GM18907 (cell line): ENCODE results near the gene FGD3.
"Not testable (repeated sequence)": the region's sequence is repeated elsewhere in the genome, so short reads cannot be mapped to it uniquely, and the experiment has no call there.

Source experiments
- ATAC-seq: cut with Tn5 transposase; IDR thresholded peaks from one replicate; pipeline ENCODE4 v1.9.1; 2021; ENCODE audit warnings: mild to moderate bottlenecking, moderate library complexity; ENCODE audit not compliant: unreplicated experiment

FGD3 gene

GRCh38 chr9:93004561-93004960 lies 57.2 kb downstream of the FGD3 start:
- no peak for ATAC-seq

GRCh38 chr9:93005876-93006275 lies 58.6 kb downstream of the FGD3 start:
- no peak for ATAC-seq

- no peak for ATAC-seq
Observed at GRCh38 chr9:93007529-93008058, 60.3 kb downstream of the FGD3 start.

- no peak for ATAC-seq
Observed at GRCh38 chr9:93008457-93008856, 61.1 kb downstream of the FGD3 start.

- no peak for ATAC-seq
Observed at GRCh38 chr9:93009337-93010015, 62.2 kb downstream of the FGD3 start.

GRCh38 chr9:93010056-93010455 lies 62.7 kb downstream of the FGD3 start:
- no peak for ATAC-seq

- no peak for ATAC-seq
Observed at GRCh38 chr9:93010704-93011103, 63.4 kb downstream of the FGD3 start.

- no peak for ATAC-seq
Observed at GRCh38 chr9:93011114-93011513, 63.8 kb downstream of the FGD3 start.

- no peak for ATAC-seq
Observed at GRCh38 chr9:93012963-93013855, 65.9 kb downstream of the FGD3 start.

GRCh38 chr9:93013856-93014582 lies 66.7 kb downstream of the FGD3 start:
- no peak for ATAC-seq

GRCh38 chr9:93015190-93015589 lies 67.9 kb downstream of the FGD3 start:
- ATAC-seq = not testable (repeated sequence)

GRCh38 chr9:93017621-93018020 lies 70.3 kb downstream of the FGD3 start:
- no peak for ATAC-seq

- ATAC-seq = no peak
Observed at GRCh38 chr9:93020151-93020550, 72.8 kb downstream of the FGD3 start.

- no peak for ATAC-seq
Observed at GRCh38 chr9:93020771-93021670, 73.7 kb downstream of the FGD3 start.

GRCh38 chr9:93022066-93022465 lies 74.7 kb downstream of the FGD3 start:
- ATAC-seq = no peak

GRCh38 chr9:93022721-93023520 lies 75.6 kb downstream of the FGD3 start:
- no peak for ATAC-seq

- ATAC-seq = no peak
Observed at GRCh38 chr9:93023521-93023815, 76.1 kb downstream of the FGD3 start.

- ATAC-seq = no peak
Observed at GRCh38 chr9:93024646-93024910, 77.3 kb downstream of the FGD3 start.

- no peak for ATAC-seq
Observed at GRCh38 chr9:93024986-93025630, 77.8 kb downstream of the FGD3 start.
